BE2C (cell line): ENCODE measurements around the gene CDH13.

Experiments used
- DNase-seq: peaks from one replicate; pipeline ENCODE4 v3.0.0-alpha.2; 2020
- H3K27me3 ChIP-seq: fragments of 250-450 bp; sonication (Bioruptor Pico); 2 replicates; pipeline ENCODE4 v1.5.1; 2020; ENCODE audit warnings: mild to moderate bottlenecking
- H3K36me3 ChIP-seq: fragments of 250-450 bp; sonication (Bioruptor Pico); 2 replicates; pipeline ENCODE4 v1.5.1; 2020; ENCODE audit warnings: mild to moderate bottlenecking
- H3K4me1 ChIP-seq: fragments of 250-450 bp; sonication (Bioruptor Pico); 2 replicates; pipeline ENCODE4 v1.5.1; 2020
- H3K4me3 ChIP-seq: 2 replicates; pipeline ENCODE4 v1.5.1; 2011; ENCODE audit warnings: low read depth, low read length
- H3K9me3 ChIP-seq: fragments of 250-450 bp; sonication (Bioruptor Pico); 2 replicates; pipeline ENCODE4 v1.5.1; 2020
- TF ChIP-seq, protein P1 (sequence below): IDR thresholded peaks from 2 replicates; pipeline ENCODE4 v1.5.1; 2012; ENCODE audit warnings: mild to moderate bottlenecking, low read depth, low read length

CDH13 gene

GRCh38 chr16:83266848-83267553, 640.2 kb downstream of the CDH13 start:
- Histone ChIP-seq H3K9me3 (no peaks in the 10 kb centered on the region), H3K4me3 (no peak overlapping the region), H3K27me3 (no peaks in the 10 kb centered on the region), H3K4me1 (no peaks in the 10 kb centered on the region), H3K36me3 (no peaks in the 10 kb centered on the region)
- TF ChIP-seq, protein P1, sequence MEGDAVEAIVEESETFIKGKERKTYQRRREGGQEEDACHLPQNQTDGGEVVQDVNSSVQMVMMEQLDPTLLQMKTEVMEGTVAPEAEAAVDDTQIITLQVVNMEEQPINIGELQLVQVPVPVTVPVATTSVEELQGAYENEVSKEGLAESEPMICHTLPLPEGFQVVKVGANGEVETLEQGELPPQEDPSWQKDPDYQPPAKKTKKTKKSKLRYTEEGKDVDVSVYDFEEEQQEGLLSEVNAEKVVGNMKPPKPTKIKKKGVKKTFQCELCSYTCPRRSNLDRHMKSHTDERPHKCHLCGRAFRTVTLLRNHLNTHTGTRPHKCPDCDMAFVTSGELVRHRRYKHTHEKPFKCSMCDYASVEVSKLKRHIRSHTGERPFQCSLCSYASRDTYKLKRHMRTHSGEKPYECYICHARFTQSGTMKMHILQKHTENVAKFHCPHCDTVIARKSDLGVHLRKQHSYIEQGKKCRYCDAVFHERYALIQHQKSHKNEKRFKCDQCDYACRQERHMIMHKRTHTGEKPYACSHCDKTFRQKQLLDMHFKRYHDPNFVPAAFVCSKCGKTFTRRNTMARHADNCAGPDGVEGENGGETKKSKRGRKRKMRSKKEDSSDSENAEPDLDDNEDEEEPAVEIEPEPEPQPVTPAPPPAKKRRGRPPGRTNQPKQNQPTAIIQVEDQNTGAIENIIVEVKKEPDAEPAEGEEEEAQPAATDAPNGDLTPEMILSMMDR = no peak
- no peak for DNase-seq

- TF ChIP-seq, protein P1 = no peak
- Histone ChIP-seq H3K4me3 (no peak overlapping the region), H3K27me3 (no peaks in the 10 kb centered on the region), H3K36me3 (no peaks in the 10 kb centered on the region), H3K4me1 (no peaks in the 10 kb centered on the region), H3K9me3 (no peaks in the 10 kb centered on the region)
- DNase-seq = no peak
Measured at GRCh38 chr16:83268169-83268568, 641.4 kb downstream of the CDH13 start.

GRCh38 chr16:83269048-83269447, 642.3 kb downstream of the CDH13 start:
- H3K4me3 ChIP-seq = no peak overlapping the region
- no peaks in the 10 kb centered on the region for H3K36me3 ChIP-seq
- no peaks in the 10 kb centered on the region for H3K4me1 ChIP-seq
- DNase-seq = no peak
- TF ChIP-seq, protein P1 = no peak
- no peaks in the 10 kb centered on the region for H3K27me3 ChIP-seq
- no peaks in the 10 kb centered on the region for H3K9me3 ChIP-seq

- Histone ChIP-seq H3K27me3 (no peaks in the 10 kb centered on the region), H3K4me1 (no peaks in the 10 kb centered on the region), H3K36me3 (no peaks in the 10 kb centered on the region), H3K4me3 (no peak overlapping the region), H3K9me3 (no peaks in the 10 kb centered on the region)
- TF ChIP-seq, protein P1 = no peak
- DNase-seq = no peak
Measured at GRCh38 chr16:83269541-83269940, 642.8 kb downstream of the CDH13 start.

GRCh38 chr16:83270061-83270460, 643.3 kb downstream of the CDH13 start:
- TF ChIP-seq, protein P1 = no peak
- DNase-seq = no peak
- Histone ChIP-seq H3K4me1 (no peaks in the 10 kb centered on the region), H3K4me3 (no peak overlapping the region), H3K36me3 (no peaks in the 10 kb centered on the region), H3K27me3 (no peaks in the 10 kb centered on the region), H3K9me3 (no peaks in the 10 kb centered on the region)

GRCh38 chr16:83270640-83271039, 643.9 kb downstream of the CDH13 start:
- TF ChIP-seq, protein P1 = no peak
- H3K4me3 ChIP-seq = no peak overlapping the region
- no peaks in the 10 kb centered on the region for H3K9me3 ChIP-seq
- DNase-seq = no peak
- H3K4me1 ChIP-seq = no peaks in the 10 kb centered on the region
- H3K27me3 ChIP-seq = no peaks in the 10 kb centered on the region
- no peaks in the 10 kb centered on the region for H3K36me3 ChIP-seq
